RWPE1 (cell line): ENCODE results near the gene EDRF1.
"Not testable (repeated sequence)": the region's sequence is repeated elsewhere in the genome, so short reads cannot be mapped to it uniquely, and the experiment has no call there.

Experiments
- CTCF ChIA-PET: fragments of 350-600 bp; sonication (Branson Sonifier 250); formaldehyde crosslinking; extraction: SDS; loops from one replicate; lab custom pipeline; 2021; lab: Yijun Ruan, JAX
- POLR2A ChIA-PET: fragments of 400-600 bp; formaldehyde crosslinking; extraction: SDS; loops from one replicate; lab custom pipeline; 2020; ENCODE audit warnings: antibody characterized with exemption; ENCODE audit not compliant: low non-redundant PET; lab: Yijun Ruan, JAX
- DNase-seq: peaks from one replicate; pipeline ENCODE4 v3.0.0; 2012; ENCODE audit warnings: low spot score
- H3K27ac ChIP-seq: fragments of 450-650 bp; 2 replicates; pipeline ENCODE4 v1.5.1; 2017
- CTCF ChIP-seq: fragments of 450-650 bp; conservative IDR thresholded peaks from 2 replicates; pipeline ENCODE4 v1.5.1; 2017; ENCODE audit warnings: low read depth, mild to moderate bottlenecking

Gene EDRF1

GRCh38 chr10:125707541-125708468 is 11.7 kb upstream of the EDRF1 start:
- CTCF ChIA-PET = interaction anchor here (0.6 to 0.7 kb wide), 2 partner anchors 217 to 901 kb away, joined by 4 to 6 read pairs; no protein-coding TSS in a partner anchor
- POLR2A ChIA-PET = no interaction called here
- H3K27ac ChIP-seq = no peak overlapping the region
- peak; percentile 38 for DNase-seq
- TF ChIP-seq CTCF = no peak

GRCh38 chr10:125708971-125709503 is 10.5 kb upstream of the EDRF1 start:
- CTCF ChIA-PET = interaction anchor here (0.9 kb wide), 1 partner anchor 14 kb away, joined by 4 read pairs; no protein-coding TSS in a partner anchor
- DNase-seq = no peak
- no peak for TF ChIP-seq CTCF
- POLR2A ChIA-PET = no interaction called here
- H3K27ac ChIP-seq = no peak overlapping the region

GRCh38 chr10:125709553-125710474 is 9.7 kb upstream of the EDRF1 start:
- no peak for DNase-seq
- no peak overlapping the region for H3K27ac ChIP-seq
- no peak for TF ChIP-seq CTCF
- CTCF ChIA-PET = interaction anchor here (0.9 kb wide), 1 partner anchor 13 kb away, joined by 4 read pairs; no protein-coding TSS in a partner anchor
- POLR2A ChIA-PET = no interaction called here

GRCh38 chr10:125711110-125711750 is 8.3 kb upstream of the EDRF1 start:
- no peak for DNase-seq
- ChIA-PET POLR2A (interaction anchor here (0.5 kb wide), 1 partner anchor 27 kb away, joined by 3 read pairs; no protein-coding TSS in a partner anchor), CTCF (no interaction called here)
- no peak for TF ChIP-seq CTCF
- H3K27ac ChIP-seq = no peak overlapping the region

- POLR2A ChIA-PET, H3K27ac ChIP-seq, DNase-seq: not testable (repeated sequence)
- CTCF ChIA-PET = interaction anchor here (0.9 kb wide), 1 partner anchor 82 kb away, joined by 3 read pairs; no protein-coding TSS in a partner anchor
Observed at GRCh38 chr10:125714728-125715127, 4.8 kb upstream of the EDRF1 start.

- CTCF ChIA-PET = interaction anchor here (0.6 kb wide), 1 partner anchor 21 kb away, joined by 4 read pairs; no protein-coding TSS in a partner anchor
- POLR2A ChIA-PET = interaction anchor here (0.5 kb wide), 1 partner anchor 365 kb away, joined by 4 read pairs; no protein-coding TSS in a partner anchor
- no peak for DNase-seq
- no peak for TF ChIP-seq CTCF
- peak overlapping the region; percentile 92 for H3K27ac ChIP-seq
Observed at GRCh38 chr10:125720002-125720382, 483 bp downstream of the EDRF1 start.
